ENCODE measurements around the gene COMMD1. TPM values are rescaled to one million over a fixed set of nuclear protein-coding genes. Genes with fewer than 3 reads are reported as not detected.
A peak's percentile ranks its signal among the peaks of the same experiment; 100 is the strongest.

Gene COMMD1
- total RNA-seq, 1 donor from 2014 or later: 39.7 TPM

GRCh38 chr2:61959381-61960293 is 54.2 kb downstream of the COMMD1 start:
- Mint-ChIP-seq H3K27me3 (ENCODE audit: unreplicated experiment) (no peaks in the 10 kb centered on the region), H3K4me3 (ENCODE audit: unreplicated experiment) (no peak overlapping the region), H3K9me3 (ENCODE audit: unreplicated experiment) (peaks cover 4% of the 10 kb centered on the region), H3K27ac (ENCODE audit: unreplicated experiment) (no peak overlapping the region), H3K4me1 (ENCODE audit: unreplicated experiment) (peaks cover 19% of the 10 kb centered on the region), H3K36me3 (ENCODE audit: unreplicated experiment) (peaks cover 1% of the 10 kb centered on the region)
- no peak for DNase-seq (ENCODE audit: extremely low spot score, unreplicated experiment)
- TF ChIP-seq CTCF (IDR thresholded peaks at IDR 0.05): no peak

GRCh38 chr2:61961231-61961901 is 55.9 kb downstream of the COMMD1 start:
- no peak for TF ChIP-seq CTCF (IDR thresholded peaks at IDR 0.05)
- Mint-ChIP-seq H3K27me3 (ENCODE audit: unreplicated experiment) (no peaks in the 10 kb centered on the region), H3K27ac (ENCODE audit: unreplicated experiment) (no peak overlapping the region), H3K9me3 (ENCODE audit: unreplicated experiment) (peaks cover 4% of the 10 kb centered on the region), H3K4me3 (ENCODE audit: unreplicated experiment) (no peak overlapping the region), H3K36me3 (ENCODE audit: unreplicated experiment) (peaks cover 1% of the 10 kb centered on the region), H3K4me1 (ENCODE audit: unreplicated experiment) (peaks cover 19% of the 10 kb centered on the region)
- no peak for DNase-seq (ENCODE audit: extremely low spot score, unreplicated experiment)

- Mint-ChIP-seq H3K27ac (ENCODE audit: unreplicated experiment) (peak overlapping the region; percentile 12), H3K36me3 (ENCODE audit: unreplicated experiment) (peaks cover 1% of the 10 kb centered on the region), H3K4me3 (ENCODE audit: unreplicated experiment) (no peak overlapping the region), H3K9me3 (ENCODE audit: unreplicated experiment) (peaks cover 4% of the 10 kb centered on the region), H3K4me1 (ENCODE audit: unreplicated experiment) (peaks cover 19% of the 10 kb centered on the region), H3K27me3 (ENCODE audit: unreplicated experiment) (no peaks in the 10 kb centered on the region)
- DNase-seq (ENCODE audit: extremely low spot score, unreplicated experiment): no peak
- TF ChIP-seq CTCF (IDR thresholded peaks at IDR 0.05): no peak
Observed at GRCh38 chr2:61962095-61962984, 56.9 kb downstream of the COMMD1 start.

- DNase-seq (ENCODE audit: extremely low spot score, unreplicated experiment): no peak
- Mint-ChIP-seq H3K9me3 (ENCODE audit: unreplicated experiment) (peaks cover 4% of the 10 kb centered on the region), H3K27me3 (ENCODE audit: unreplicated experiment) (no peaks in the 10 kb centered on the region), H3K27ac (ENCODE audit: unreplicated experiment) (no peak overlapping the region), H3K4me1 (ENCODE audit: unreplicated experiment) (peaks cover 18% of the 10 kb centered on the region), H3K36me3 (ENCODE audit: unreplicated experiment) (no peaks in the 10 kb centered on the region), H3K4me3 (ENCODE audit: unreplicated experiment) (no peak overlapping the region)
- no peak for TF ChIP-seq CTCF (IDR thresholded peaks at IDR 0.05)
Observed at GRCh38 chr2:61966087-61966727, 60.7 kb downstream of the COMMD1 start.

Data from osteocyte (in vitro differentiated cells).